Subcutaneous abdominal adipose tissue (tissue), 5 donors: ENCODE results near the gene PHC3.
"Not testable (repeated sequence)": the region's sequence is repeated elsewhere in the genome, so short reads cannot be mapped to it uniquely, and the experiment has no call there.

Source experiments
- H3K27ac ChIP-seq: one replicate; pipeline ENCODE4 v1.7.0; 2013; ENCODE audit warnings: low read depth, mild to moderate bottlenecking, inconsistent platforms, low read length, moderate library complexity
- H3K27me3 ChIP-seq, 5 donors: one replicate each; pipeline ENCODE4 v1.7.0; 2013; ENCODE audit warnings: low read length in 5 of 5, inconsistent platforms in 1 of 5; ENCODE audit not compliant: control insufficient read depth in 5 of 5, insufficient read depth in 4 of 5
- H3K36me3 ChIP-seq, 5 donors: one replicate each; pipeline ENCODE4 v1.7.0; 2013; ENCODE audit warnings: low read length in 5 of 5; ENCODE audit not compliant: control insufficient read depth in 5 of 5, insufficient read depth in 5 of 5
- H3K4me1 ChIP-seq, 5 donors: one replicate each; pipeline ENCODE4 v1.7.0; 2013; ENCODE audit warnings: low read length in 5 of 5, mild to moderate bottlenecking in 3 of 5, moderate library complexity in 1 of 5; ENCODE audit not compliant: control insufficient read depth in 5 of 5, insufficient read depth in 5 of 5
- H3K4me3 ChIP-seq, 5 donors: one replicate each; pipeline ENCODE4 v1.7.0; 2013; ENCODE audit warnings: low read length in 5 of 5, low read depth in 1 of 5
- H3K9ac ChIP-seq, 5 donors: one replicate each; pipeline ENCODE4 v1.7.0; 2013; ENCODE audit warnings: low read length in 5 of 5, mild to moderate bottlenecking in 4 of 5, moderate library complexity in 3 of 5
- H3K9me3 ChIP-seq, 5 donors: one replicate each; pipeline ENCODE4 v1.7.0; 2013; ENCODE audit warnings: low read length in 5 of 5; ENCODE audit not compliant: control insufficient read depth in 5 of 5
- donor health status: healthy.
- donor health status: healthy.
- donor health status: healthy.
- donor health status: healthy.
- donor health status: healthy.

The PHC3 gene

GRCh38 chr3:170137986-170138385 lies 43.5 kb downstream of the PHC3 start:
- Histone ChIP-seq H3K4me1 (peaks cover 0 to 26% (median 4%) of the 10 kb centered on the region in 5 donors), H3K4me3 (no peak overlapping the region), H3K9me3 (no peaks in the 10 kb centered on the region), H3K27ac (no peak overlapping the region), H3K36me3 (peaks cover 11 to 26% (median 14%) of the 10 kb centered on the region in 5 donors), H3K27me3 (no peaks in the 10 kb centered on the region), H3K9ac (no peak overlapping the region)

GRCh38 chr3:170132335-170132734 lies 49.2 kb downstream of the PHC3 start:
- H3K27me3 ChIP-seq, result no peaks in the 10 kb centered on the region
- no peak overlapping the region for H3K9ac ChIP-seq
- peaks cover 31 to 44% (median 33%) of the 10 kb centered on the region in 5 donors for H3K36me3 ChIP-seq
- no peak overlapping the region for H3K4me3 ChIP-seq
- peaks cover 2 to 9% (median 4%) of the 10 kb centered on the region in 5 donors for H3K9me3 ChIP-seq
- no peak overlapping the region for H3K27ac ChIP-seq
- no peaks in the 10 kb centered on the region for H3K4me1 ChIP-seq

DNA sequence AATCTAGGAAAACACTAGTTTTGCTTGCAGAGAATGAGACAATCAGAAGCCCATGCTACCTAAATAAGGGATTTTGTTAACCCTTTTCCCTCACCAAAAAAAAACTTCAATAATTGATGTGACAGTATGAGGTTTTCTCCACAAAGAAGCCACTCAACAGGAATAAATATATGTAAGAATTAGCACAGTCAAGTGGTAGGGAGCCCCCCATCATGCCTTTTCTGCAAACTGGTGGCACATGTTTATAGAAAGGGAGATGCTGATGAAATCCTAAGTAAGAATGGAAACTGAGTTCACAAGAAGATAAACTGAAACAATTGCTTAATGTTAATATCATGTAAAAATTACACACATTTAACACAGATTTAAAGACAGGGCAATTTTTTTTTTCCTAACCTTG lies 51.0 kb downstream of the PHC3 start:
- Histone ChIP-seq H3K9me3 (peaks cover 2 to 9% (median 4%) of the 10 kb centered on the region in 5 donors), H3K27ac (no peak overlapping the region), H3K4me1 (no peaks in the 10 kb centered on the region), H3K4me3 (no peak overlapping the region), H3K27me3 (no peaks in the 10 kb centered on the region), H3K9ac (no peak overlapping the region), H3K36me3 (peaks cover 23 to 38% (median 30%) of the 10 kb centered on the region in 5 donors)

DNA sequence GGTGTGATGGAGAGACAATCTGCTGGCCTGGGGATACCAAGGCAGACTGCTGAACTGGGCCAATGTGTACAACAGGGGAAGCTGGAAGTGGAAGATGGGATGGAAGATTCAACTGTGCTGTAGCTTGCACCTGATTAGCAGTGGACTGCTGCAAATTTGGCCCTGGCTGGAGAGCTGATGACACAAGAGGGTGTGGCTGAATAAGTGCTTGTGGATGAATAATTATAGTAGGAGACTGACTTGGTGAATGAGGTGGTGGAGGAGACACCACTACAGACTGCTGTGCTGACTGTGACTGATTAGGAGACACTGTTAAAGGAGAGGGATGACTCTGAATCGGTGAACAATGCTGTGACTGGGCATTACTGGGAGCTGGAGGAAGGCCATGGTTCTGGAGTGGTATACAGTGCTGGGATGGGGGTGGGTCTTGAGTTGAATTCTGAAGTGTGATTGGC lies 52.5 kb downstream of the PHC3 start:
- Histone ChIP-seq H3K9me3 (peaks cover 2 to 9% (median 4%) of the 10 kb centered on the region in 5 donors), H3K36me3 (peaks cover 19 to 34% (median 26%) of the 10 kb centered on the region in 5 donors), H3K4me3 (no peak overlapping the region), H3K4me1 (no peaks in the 10 kb centered on the region), H3K27ac (no peak overlapping the region), H3K27me3 (no peaks in the 10 kb centered on the region), H3K9ac (no peak overlapping the region)

DNA sequence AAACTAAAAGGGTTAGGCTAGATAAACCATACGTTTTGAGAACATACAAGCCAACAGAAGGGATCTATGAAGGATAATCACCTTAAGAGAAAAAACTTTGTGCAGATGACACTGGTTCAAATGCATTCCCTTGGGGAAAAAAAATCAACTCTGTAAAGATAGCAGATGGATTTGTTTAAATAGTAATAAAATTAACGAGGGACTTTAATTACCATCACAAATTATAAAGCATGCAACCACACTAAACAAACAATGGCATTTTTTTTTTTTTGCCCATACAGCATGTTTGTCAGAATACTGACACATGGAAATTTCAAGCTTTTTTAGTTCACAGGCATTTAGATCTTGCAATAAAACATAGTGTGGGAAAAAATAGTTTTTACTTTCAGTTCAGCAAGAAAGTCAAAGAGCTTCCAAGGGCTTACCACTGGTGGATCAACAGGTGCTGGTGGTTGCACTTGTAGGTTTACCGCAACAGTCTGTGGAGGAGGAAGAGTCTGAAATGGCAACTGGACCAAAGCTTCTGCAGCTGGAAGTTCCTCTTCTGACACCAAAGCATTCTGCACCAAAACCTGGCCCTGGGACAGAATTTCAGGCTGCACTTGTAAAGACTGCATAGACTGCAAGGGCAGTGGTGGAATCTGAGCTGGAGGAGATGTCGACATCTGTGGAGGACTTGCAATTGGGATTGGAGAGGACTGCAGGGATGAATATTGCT lies 53.1 kb downstream of the PHC3 start:
- Histone ChIP-seq H3K9ac (no peak overlapping the region), H3K27ac (no peak overlapping the region), H3K9me3 (peaks cover 2 to 9% (median 4%) of the 10 kb centered on the region in 5 donors), H3K4me1 (no peaks in the 10 kb centered on the region), H3K36me3 (peaks cover 14 to 28% (median 22%) of the 10 kb centered on the region in 5 donors), H3K27me3 (no peaks in the 10 kb centered on the region), H3K4me3 (no peak overlapping the region)

GRCh38 chr3:170117134-170117533 lies 64.4 kb downstream of the PHC3 start:
- no peaks in the 10 kb centered on the region for H3K4me1 ChIP-seq
- no peak overlapping the region for H3K27ac ChIP-seq
- no peak overlapping the region for H3K4me3 ChIP-seq
- peaks cover 39 to 79% (median 47%) of the 10 kb centered on the region in 5 donors for H3K36me3 ChIP-seq
- H3K9ac ChIP-seq, result no peak overlapping the region
- H3K27me3 ChIP-seq, result no peaks in the 10 kb centered on the region
- no peaks in the 10 kb centered on the region for H3K9me3 ChIP-seq

GRCh38 chr3:170114165-170114564 lies 67.4 kb downstream of the PHC3 start:
- H3K27me3 ChIP-seq, H3K9me3 ChIP-seq, H3K27ac ChIP-seq, H3K4me3 ChIP-seq, H3K9ac ChIP-seq, H3K4me1 ChIP-seq: not testable (repeated sequence)
- H3K36me3 ChIP-seq, result peaks cover 34 to 62% (median 40%) of the 10 kb centered on the region in 5 donors

GRCh38 chr3:170111147-170111771 lies 70.3 kb downstream of the PHC3 start:
- Histone ChIP-seq H3K36me3 (peaks cover 20 to 38% (median 27%) of the 10 kb centered on the region in 5 donors), H3K27me3 (no peaks in the 10 kb centered on the region), H3K4me1 (peaks cover 0 to 12% (median 0%) of the 10 kb centered on the region in 5 donors)

GRCh38 chr3:170109579-170110293 lies 71.8 kb downstream of the PHC3 start:
- no peak overlapping the region for H3K27ac ChIP-seq
- peaks cover 11 to 36% (median 19%) of the 10 kb centered on the region in 5 donors for H3K36me3 ChIP-seq

More at GRCh38 chr3:170111147-170111771, 70.3 kb downstream of the PHC3 start:
- no peak overlapping the region for H3K27ac ChIP-seq
- no peak overlapping the region for H3K4me3 ChIP-seq
- no peak overlapping the region for H3K9ac ChIP-seq
- H3K9me3 ChIP-seq, result no peaks in the 10 kb centered on the region

GRCh38 chr3:170108955-170109354 lies 72.6 kb downstream of the PHC3 start:
- Histone ChIP-seq H3K27me3 (no peaks in the 10 kb centered on the region), H3K4me3 (no peak overlapping the region), H3K27ac (no peak overlapping the region), H3K9ac (no peak overlapping the region), H3K4me1 (peaks cover 0 to 12% (median 0%) of the 10 kb centered on the region in 5 donors), H3K9me3 (no peaks in the 10 kb centered on the region), H3K36me3 (peaks cover 11 to 39% (median 19%) of the 10 kb centered on the region in 5 donors)

More at GRCh38 chr3:170109579-170110293, 71.8 kb downstream of the PHC3 start:
- Histone ChIP-seq H3K4me1 (peaks cover 0 to 12% (median 0%) of the 10 kb centered on the region in 5 donors), H3K9me3 (no peaks in the 10 kb centered on the region), H3K9ac (no peak overlapping the region), H3K4me3 (no peak overlapping the region), H3K27me3 (no peaks in the 10 kb centered on the region)
